ENCODE measurements around the gene AGAP4. TPM values are rescaled to one million over a fixed set of nuclear protein-coding genes. Genes with fewer than 3 reads are reported as not detected.
"Not testable (repeated sequence)": the region's sequence is repeated elsewhere in the genome, so short reads cannot be mapped to it uniquely, and the experiment has no call there.

AGAP4 gene
- total RNA-seq (2021; fragmentation: NEBNext Ultra II Directional; extraction: Animal tissue kit (Norgen Biotek cat#: 25700)) (13.9 and 19.7 TPM in 2 replicates), polyA plus RNA-seq (2011; rRNA removed) (13.5 and 16.9 TPM in 2 replicates), polyA minus RNA-seq (2011; rRNA and poly(A)+ RNA removed) (7.7 and 10.6 TPM in 2 replicates)
- polyA plus RNA-seq (2011; cell fraction: cytosol; rRNA removed): 20.5 TPM
- 53.9 TPM for polyA plus RNA-seq (2011; cell fraction: nucleus; rRNA removed)
- 18.4 to 30.9 TPM (median 24.2 TPM) in 4 replicates for polyA plus RNA-seq (2012, experiment 1 of 2)
- 1.1 TPM for polyA plus RNA-seq (2012, experiment 2 of 2)
- polyA plus RNA-seq (2013, experiment 1 of 2): 14.6 TPM
- polyA plus RNA-seq (2013, experiment 2 of 2): 12.8 TPM
- 7.8 TPM for polyA minus RNA-seq (2011; cell fraction: cytosol; rRNA and poly(A)+ RNA removed)
- 19.6 TPM for polyA minus RNA-seq (2011; cell fraction: nucleus; rRNA and poly(A)+ RNA removed)
- long read RNA-seq, experiment 1, partial matches to known transcripts: 1 of 1 reads
- long read RNA-seq, experiment 1, other reads (novel, unspliced or antisense): 0 of 1 reads
- long read RNA-seq, experiment 2: 0 reads

DNA sequence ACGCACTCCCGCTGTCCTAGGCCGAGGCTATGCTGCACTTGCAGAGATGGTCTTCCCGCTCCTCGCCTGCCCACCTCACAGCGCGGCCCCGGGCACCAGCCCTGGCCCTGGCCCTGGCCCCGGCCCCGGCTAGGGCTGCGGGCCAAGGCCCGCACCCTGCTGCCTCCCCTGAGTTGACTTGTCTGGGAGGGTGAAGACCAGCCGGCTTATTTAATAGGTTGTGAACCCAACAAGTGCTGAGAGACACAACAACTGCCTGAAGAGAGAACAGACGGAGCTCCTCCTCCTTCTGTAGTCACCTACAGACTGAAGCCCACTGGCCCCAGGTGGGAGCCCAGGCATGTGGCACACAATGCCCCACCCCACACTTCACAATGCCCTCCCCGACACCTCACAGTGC lies at the start of gene AGAP4:
Gene AGAP4 (minus strand): TSS at position 101 of the 400 bp plus-strand sequence. CDS start 153 bp downstream, outside the sequence.
- CTCF ChIA-PET (ENCODE audit: partially characterized antibody); H4K8ac ChIP-seq (ENCODE audit: extremely low read depth, insufficient read depth, low read length); H3K36me3 ChIP-seq (ENCODE audit: control insufficient read depth in 2 of 4, insufficient read depth in 4 of 4, low read length in 3 of 4); H4K20me1 ChIP-seq (replicated peaks in 1 of 2; ENCODE audit: control insufficient read depth in 1 of 2, insufficient read depth in 2 of 2, low read length in 2 of 2); H2BK20ac ChIP-seq (ENCODE audit: low read length); H2BK15ac ChIP-seq (ENCODE audit: low read length); H3K4me2 ChIP-seq (ENCODE audit: insufficient read depth in 1 of 2, low read depth in 2 of 2, low read length in 2 of 2); DNase-seq (ENCODE audit: low read depth in 1 of 2, low spot score in 2 of 2); H3K18ac ChIP-seq (ENCODE audit: extremely low read depth, low read length); H3K4me3 ChIP-seq (ENCODE audit: extremely low read depth in 1 of 4, insufficient read depth in 2 of 4, low read depth in 3 of 4, low read length in 4 of 4); FAIRE-seq; POLR2A ChIA-PET (ENCODE audit: partially characterized antibody); H2AFZ ChIP-seq (ENCODE audit: low read length); H4K91ac ChIP-seq (replicated peaks; ENCODE audit: insufficient read length, low read length); H3K9ac ChIP-seq (replicated peaks in 1 of 4; ENCODE audit: extremely low read depth in 1 of 4, low read depth in 3 of 4, low read length in 3 of 4); H3K23me2 ChIP-seq (ENCODE audit: low read depth, low read length); H3K27me3 ChIP-seq (replicated peaks in 1 of 4; ENCODE audit: control insufficient read depth in 3 of 4, extremely low read depth in 1 of 4, insufficient read depth in 3 of 4, low read length in 3 of 4); H4K5ac ChIP-seq (ENCODE audit: insufficient read length, low read depth, low read length); H3K9me3 ChIP-seq (ENCODE audit: insufficient read depth in 2 of 2, low read depth in 1 of 2, low read length in 1 of 2); H2BK5ac ChIP-seq (ENCODE audit: low read depth, low read length); H2BK120ac ChIP-seq (replicated peaks; ENCODE audit: low read depth, low read length); H3K79me2 ChIP-seq (ENCODE audit: control insufficient read depth in 1 of 2, insufficient read depth in 2 of 2, low read length in 2 of 2); H3K14ac ChIP-seq (ENCODE audit: insufficient read length); H3K79me1 ChIP-seq (ENCODE audit: low read depth, low read length); H3K56ac ChIP-seq (replicated peaks; ENCODE audit: insufficient read length, low read depth, low read length); H3K27ac ChIP-seq (ENCODE audit: low read depth, low read length); H3K4me1 ChIP-seq (replicated peaks in 1 of 4; ENCODE audit: control insufficient read depth in 3 of 4, insufficient read depth in 4 of 4, low read length in 3 of 4); H3K23ac ChIP-seq (ENCODE audit: insufficient read length); H2BK12ac ChIP-seq (ENCODE audit: low read depth, low read length); H2AK5ac ChIP-seq (ENCODE audit: low read depth, low read length); H3K4ac ChIP-seq (replicated peaks; ENCODE audit: insufficient read length, low read depth, low read length): not testable (repeated sequence)
- no CpG with 5 or more reads among the region's 15 CpGs for WGBS, 2 experiments (ENCODE audit: extremely low coverage in 1 of 2, insufficient coverage in 1 of 2, insufficient read length in 1 of 2, insufficient replicate concordance in 2 of 2, low coverage in 1 of 2, low lambda C conversion rate in 2 of 2, missing lambda C conversion rate in 1 of 2)

Measured in H1 (cell line).